Measurements from ENCODE around the gene TTC12.
A peak's percentile ranks its signal among the peaks of the same experiment; 100 is the strongest.

The TTC12 gene

GRCh38 chr11:113329725-113330124 lies 15.3 kb downstream of the TTC12 start:
- no peak for DNase-seq (ENCODE audit: low spot score)

GRCh38 chr11:113331441-113331840 lies 17.1 kb downstream of the TTC12 start:
- DNase-seq (ENCODE audit: low spot score), result no peak

- DNase-seq (ENCODE audit: low spot score), result no peak
Observed at GRCh38 chr11:113332023-113332422, 17.6 kb downstream of the TTC12 start.

DNA sequence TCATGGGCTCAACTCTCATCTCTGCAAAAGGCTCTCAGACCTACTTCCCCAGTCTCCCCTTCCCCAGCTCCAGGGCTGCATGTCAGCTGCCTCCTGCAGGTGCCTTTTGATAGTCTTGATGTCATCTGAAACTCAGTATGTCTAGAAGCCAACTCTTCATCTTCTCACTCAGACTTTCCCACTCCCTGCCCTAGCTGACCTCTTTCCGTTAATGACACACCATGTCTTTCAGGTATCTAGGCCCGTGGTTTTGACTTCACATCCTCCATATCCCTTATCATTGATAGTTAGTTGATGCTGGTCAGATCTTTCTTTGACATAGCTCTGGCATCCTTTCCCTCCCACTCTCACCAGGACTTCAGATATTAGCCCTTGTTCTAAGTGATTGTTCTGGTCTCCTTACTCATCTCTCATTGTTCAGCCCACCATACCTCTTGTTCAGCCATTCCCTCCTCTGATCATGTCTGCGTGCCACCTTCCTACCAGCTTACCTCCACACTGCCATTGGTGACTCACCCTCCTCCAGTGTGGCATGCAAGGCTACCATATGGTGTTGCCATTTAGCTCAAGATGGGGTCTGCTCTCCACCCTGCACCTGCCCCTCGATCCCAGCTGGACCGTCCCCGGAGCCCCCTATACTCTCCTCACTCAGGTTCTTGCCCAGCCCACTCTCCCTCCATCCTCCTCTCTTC lies 18.4 kb downstream of the TTC12 start:
- DNase-seq (ENCODE audit: low spot score), result no peak

GRCh38 chr11:113334183-113334582 lies 19.8 kb downstream of the TTC12 start:
- no peak for DNase-seq (ENCODE audit: low spot score)

- DNase-seq (ENCODE audit: low spot score), result no peak
Observed at GRCh38 chr11:113338730-113339129, 24.3 kb downstream of the TTC12 start.

- no peak for DNase-seq (ENCODE audit: low spot score)
Observed at GRCh38 chr11:113339929-113340589, 25.7 kb downstream of the TTC12 start.

DNA sequence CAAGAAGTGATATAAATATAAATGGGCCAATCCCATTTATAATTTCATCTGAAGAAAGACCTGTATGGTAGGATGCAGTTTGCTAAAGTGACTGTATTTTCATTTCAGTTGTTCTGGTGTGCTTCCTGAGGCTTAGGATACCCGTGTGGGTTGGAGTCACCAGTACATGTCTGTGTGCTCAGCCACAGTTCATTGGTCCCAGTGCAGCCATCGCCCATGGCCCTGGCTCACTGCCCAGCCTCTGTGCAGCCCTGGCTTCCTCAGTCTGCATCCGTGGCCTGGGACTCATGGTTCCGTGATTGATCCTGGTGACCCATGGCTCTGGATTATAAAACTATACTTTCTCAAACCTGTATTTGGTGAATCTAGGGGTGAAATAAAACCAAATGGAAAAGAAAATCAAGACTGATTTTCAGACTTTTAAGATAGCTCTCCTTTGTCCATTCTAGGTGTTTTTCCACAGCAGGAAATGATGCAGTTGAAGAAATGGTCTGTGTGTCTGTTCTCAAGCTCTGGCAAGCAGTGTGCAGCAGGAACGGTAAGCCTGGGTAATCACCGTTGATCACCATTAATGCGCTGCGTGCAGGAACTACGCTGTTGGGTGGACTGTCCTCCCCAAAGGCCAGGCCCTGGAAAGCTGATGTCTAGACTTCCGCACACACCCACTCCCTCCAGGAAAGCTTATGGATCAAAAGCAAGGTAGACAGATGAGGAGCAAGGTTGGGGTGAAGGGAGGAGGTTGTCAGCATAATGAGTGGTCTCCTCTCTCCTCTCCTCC lies 27.2 kb downstream of the TTC12 start:
- no peak for DNase-seq (ENCODE audit: low spot score)

DNA sequence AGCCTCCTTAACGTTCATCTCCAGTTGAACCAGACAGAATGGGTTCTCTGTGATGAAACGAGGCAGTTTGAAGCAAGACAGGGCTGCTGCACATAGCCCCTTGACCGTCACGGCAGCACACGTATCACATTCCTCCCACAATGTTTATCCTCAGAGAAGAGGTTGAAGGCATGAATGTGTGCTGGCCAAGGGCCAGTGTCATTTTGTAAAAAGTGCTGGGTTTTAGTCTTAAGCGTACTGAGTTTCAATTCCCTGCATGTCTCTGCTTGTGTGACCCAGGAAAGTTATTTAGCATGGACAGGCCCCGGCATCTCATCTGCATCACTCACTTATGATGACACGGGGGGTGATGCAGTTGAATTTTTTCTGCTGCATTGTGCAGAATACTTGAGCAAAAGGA lies 31.6 kb downstream of the TTC12 start:
- DNase-seq (ENCODE audit: low spot score), result no peak

- no peak for DNase-seq (ENCODE audit: low spot score)
Observed at GRCh38 chr11:113349528-113349927, 35.1 kb downstream of the TTC12 start.

DNA sequence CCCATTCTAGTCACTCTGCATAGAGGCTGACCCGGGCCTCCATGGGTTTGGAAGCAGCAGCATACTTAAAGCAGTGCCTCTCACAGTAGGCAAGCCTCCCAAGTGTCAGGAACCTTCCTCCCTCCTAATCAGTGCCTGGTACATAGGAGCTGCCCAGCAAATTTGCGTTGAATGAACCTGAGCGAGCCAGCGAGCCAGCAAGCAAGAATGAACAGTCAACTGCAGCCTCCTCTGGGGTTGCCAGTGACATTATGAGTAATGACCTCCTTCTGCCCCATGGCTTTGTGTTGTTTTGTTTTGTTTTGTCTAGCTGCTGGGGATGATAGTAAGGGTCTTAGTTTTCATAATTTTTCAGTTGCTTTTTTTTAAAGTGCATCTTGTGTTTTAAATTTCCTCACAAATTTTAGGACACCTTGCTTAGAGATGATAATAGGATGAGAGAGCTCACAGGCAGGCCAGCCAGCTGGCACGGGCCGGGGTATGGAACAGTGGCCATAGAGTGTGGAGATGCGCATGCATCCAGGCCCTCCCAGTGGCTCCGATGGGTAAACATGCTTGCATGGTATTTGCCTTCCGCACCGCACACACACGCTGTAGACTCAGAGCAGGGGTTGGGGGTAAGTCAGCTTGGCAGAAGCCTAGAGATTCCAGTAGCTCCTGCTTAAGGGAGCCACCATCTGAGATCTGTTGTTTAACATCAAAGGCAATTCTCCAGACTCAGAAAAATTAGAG lies 36.1 kb downstream of the TTC12 start:
- no peak for DNase-seq (ENCODE audit: low spot score)

DNA sequence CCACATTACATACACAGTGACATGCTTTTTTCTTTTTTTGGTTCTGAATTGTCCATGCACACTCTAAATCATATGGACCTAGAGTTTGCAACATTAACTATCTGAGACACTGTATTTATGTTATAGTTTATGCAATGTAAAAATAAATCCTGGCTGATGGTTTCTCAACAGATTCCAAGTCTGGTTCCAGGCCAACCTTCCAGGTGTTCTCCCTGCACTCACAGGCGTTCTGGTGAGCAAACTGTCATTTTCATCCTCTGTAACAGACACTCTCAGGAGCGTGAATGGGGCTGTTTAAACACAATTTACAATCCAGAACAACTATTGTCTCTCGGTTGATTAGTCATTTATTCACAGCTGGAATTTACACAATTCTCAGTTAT lies 36.7 kb downstream of the TTC12 start:
- no peak for DNase-seq (ENCODE audit: low spot score)

DNA sequence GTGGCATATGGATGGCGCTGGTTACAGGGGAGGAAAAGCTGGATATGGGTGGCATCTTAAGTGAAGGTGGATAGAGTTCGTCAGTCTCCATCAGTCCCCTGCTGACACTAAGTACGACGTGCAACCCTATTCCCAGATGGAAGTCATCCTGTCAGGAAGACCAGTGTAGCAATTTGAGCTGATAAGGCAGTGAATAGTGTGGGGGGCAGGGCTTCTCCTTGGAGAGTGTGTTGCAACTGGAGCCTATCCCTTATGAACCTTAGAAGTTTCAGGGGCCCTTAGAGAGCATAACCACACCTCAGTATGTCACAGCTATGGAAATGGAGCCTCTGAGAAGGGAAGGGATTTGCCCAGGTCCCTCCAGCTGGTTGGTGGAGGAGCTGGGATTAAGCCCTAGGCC lies 37.1 kb downstream of the TTC12 start:
- DNase-seq (ENCODE audit: low spot score), result no peak

GRCh38 chr11:113356203-113356602 lies 41.8 kb downstream of the TTC12 start:
- no peak for DNase-seq (ENCODE audit: low spot score)

GRCh38 chr11:113363406-113363805 lies 49.0 kb downstream of the TTC12 start:
- no peak for DNase-seq (ENCODE audit: low spot score)

GRCh38 chr11:113363996-113364641 lies 49.7 kb downstream of the TTC12 start:
- no peak for DNase-seq (ENCODE audit: low spot score)

- DNase-seq (ENCODE audit: low spot score), result no peak
Observed at GRCh38 chr11:113365895-113366294, 51.5 kb downstream of the TTC12 start.

DNA sequence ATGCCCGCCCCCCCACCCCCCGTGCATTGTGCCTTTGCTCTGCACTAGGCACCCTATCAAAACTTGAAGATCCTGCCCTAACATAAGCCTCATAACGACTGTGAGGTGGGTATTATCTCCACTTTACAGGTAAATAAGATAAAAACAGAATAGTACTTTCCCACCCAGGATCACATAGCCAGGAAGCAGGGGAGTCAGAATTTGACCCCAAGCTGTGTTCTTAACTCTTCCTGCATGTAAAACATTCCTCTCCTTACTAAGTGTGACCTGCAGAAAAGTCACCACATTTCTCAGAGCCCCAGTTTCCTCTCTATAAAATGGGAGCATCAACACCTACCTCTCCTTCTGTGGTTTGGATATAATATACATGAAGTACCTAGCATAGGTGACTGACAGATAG lies 55.0 kb downstream of the TTC12 start:
- DNase-seq (ENCODE audit: low spot score), result no peak

DNA sequence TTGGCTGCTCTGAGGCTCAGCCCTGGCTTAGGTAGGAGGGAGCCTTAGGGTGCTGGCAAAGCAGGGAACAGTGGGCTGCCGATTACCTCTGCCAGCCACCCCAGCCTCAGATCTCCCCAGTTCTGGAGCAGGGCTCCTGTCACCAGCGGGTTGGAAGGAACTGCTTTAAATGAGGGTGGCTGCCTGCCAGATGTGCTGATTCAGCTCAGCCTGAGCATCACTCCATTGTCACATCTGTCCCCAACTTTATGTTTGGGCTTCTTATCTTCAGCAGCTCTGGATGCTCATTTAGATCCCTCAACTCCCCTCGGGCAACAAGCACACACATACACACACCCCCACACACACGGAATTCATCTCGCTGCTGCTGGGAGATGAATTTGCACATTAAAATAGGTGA lies 56.3 kb downstream of the TTC12 start:
- DNase-seq (ENCODE audit: low spot score), result no peak

- no peak for DNase-seq (ENCODE audit: low spot score)
Observed at GRCh38 chr11:113372309-113372708, 57.9 kb downstream of the TTC12 start.

DNA sequence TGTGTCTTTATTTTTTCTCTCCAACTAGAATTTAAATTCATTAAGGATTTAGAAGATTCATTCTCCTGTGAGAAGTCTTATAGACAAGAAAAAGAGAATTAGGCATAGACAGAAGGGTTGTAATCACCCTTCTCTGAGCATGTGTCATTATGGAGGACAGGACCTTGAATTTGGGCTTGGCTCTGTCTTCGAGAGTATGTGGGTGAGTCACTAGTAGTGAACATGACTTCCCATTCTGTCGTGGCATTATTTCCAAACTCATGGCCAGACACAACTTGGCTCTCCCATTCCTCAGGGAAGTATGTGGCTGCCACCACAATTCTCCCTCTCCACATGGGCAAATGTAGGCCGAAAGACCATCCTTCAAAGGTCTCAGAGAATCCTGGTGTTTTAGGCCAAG lies 58.9 kb downstream of the TTC12 start:
- peak; percentile 81 for DNase-seq (ENCODE audit: low spot score)

- no peak for DNase-seq (ENCODE audit: low spot score)
Observed at GRCh38 chr11:113373981-113374560, 59.7 kb downstream of the TTC12 start.

All from AG20443 (cell line).